GM11168 (cell line): ENCODE measurements around the gene FKBP9.
"Not testable (repeated sequence)": the region's sequence is repeated elsewhere in the genome, so short reads cannot be mapped to it uniquely, and the experiment has no call there.

Source experiments
- in situ Hi-C: fragments of 300-500 bp; cut with MboI; formaldehyde crosslinking; loops from one replicate; pipeline ENCODE4 v1.12.0; 2022; ENCODE audit warnings: low sequenced_read_pairs; ENCODE audit not compliant: unreplicated experiment

FKBP9 gene

GRCh38 chr7:32947420-32947983 lies 9.7 kb upstream of the FKBP9 start:
- in situ Hi-C loops = no loop called here

- in situ Hi-C loops = no loop called here
These were observed 9.0 kb upstream of the FKBP9 start for GRCh38 chr7:32948202-32948601.

GRCh38 chr7:32952876-32953275 lies 4.4 kb upstream of the FKBP9 start:
- in situ Hi-C loops = no loop called here

- in situ Hi-C loops = no loop called here
These were observed 1.1 kb downstream of the FKBP9 start for GRCh38 chr7:32958046-32959025.

- in situ Hi-C loops = not testable (repeated sequence)
These were observed 6.7 kb downstream of the FKBP9 start for GRCh38 chr7:32963880-32964301.

- in situ Hi-C loops = not testable (repeated sequence)
These were observed 7.4 kb downstream of the FKBP9 start for GRCh38 chr7:32964461-32965159.

- in situ Hi-C loops = not testable (repeated sequence)
These were observed 9.4 kb downstream of the FKBP9 start for GRCh38 chr7:32966489-32967267.

- in situ Hi-C loops = not testable (repeated sequence)
These were observed 10.0 kb downstream of the FKBP9 start for GRCh38 chr7:32967268-32967582.

- in situ Hi-C loops = not testable (repeated sequence)
These were observed 14.7 kb downstream of the FKBP9 start for GRCh38 chr7:32971967-32972366.

- in situ Hi-C loops = not testable (repeated sequence)
These were observed 19.9 kb downstream of the FKBP9 start for GRCh38 chr7:32977159-32977558.

GRCh38 chr7:32979246-32979645 lies 22.0 kb downstream of the FKBP9 start:
- in situ Hi-C loops = not testable (repeated sequence)

- in situ Hi-C loops = not testable (repeated sequence)
These were observed 22.7 kb downstream of the FKBP9 start for GRCh38 chr7:32979902-32980301.

GRCh38 chr7:32988148-32988547 lies 30.9 kb downstream of the FKBP9 start:
- in situ Hi-C loops = not testable (repeated sequence)

GRCh38 chr7:32991068-32991585 lies 33.9 kb downstream of the FKBP9 start:
- in situ Hi-C loops = not testable (repeated sequence)

- in situ Hi-C loops = not testable (repeated sequence)
These were observed 34.9 kb downstream of the FKBP9 start for GRCh38 chr7:32991975-32992700.

GRCh38 chr7:32992750-32993149 lies 35.5 kb downstream of the FKBP9 start:
- in situ Hi-C loops = not testable (repeated sequence)

- in situ Hi-C loops = not testable (repeated sequence)
These were observed 40.7 kb downstream of the FKBP9 start for GRCh38 chr7:32997956-32998355.

GRCh38 chr7:32998361-32999171 lies 41.3 kb downstream of the FKBP9 start:
- in situ Hi-C loops = not testable (repeated sequence)

- in situ Hi-C loops = not testable (repeated sequence)
These were observed 42.1 kb downstream of the FKBP9 start for GRCh38 chr7:32999380-32999779.
